Measurements from ENCODE around the gene MYOM3.
A peak's percentile ranks its signal among the peaks of the same experiment; 100 is the strongest.

MYOM3 gene

GRCh38 chr1:24111996-24112779, at the start of gene MYOM3:
TSS of gene MYOM3 (minus strand) at chr1:24112135. CDS start at chr1:24108636, 3,499 bp downstream.
- DNase-seq (peak; percentile 61), ATAC-seq (peak; percentile 96)

GRCh38 chr1:24161270-24161669, 49.3 kb upstream of the MYOM3 start:
- no peak for DNase-seq

GRCh38 chr1:24159366-24159765, 47.4 kb upstream of the MYOM3 start:
- ATAC-seq (no peak), DNase-seq (no peak)

More at GRCh38 chr1:24161270-24161669, 49.3 kb upstream of the MYOM3 start:
- no peak for ATAC-seq

- no peak for ATAC-seq
- DNase-seq, result no peak
Observed at GRCh38 chr1:24157918-24158481, 46.1 kb upstream of the MYOM3 start.

- no peak for DNase-seq
- no peak for ATAC-seq
Observed at GRCh38 chr1:24156542-24157260, 44.8 kb upstream of the MYOM3 start.

GRCh38 chr1:24155011-24155782, 43.3 kb upstream of the MYOM3 start:
- ATAC-seq (peak; percentile 33), DNase-seq (peak; percentile 13)

- DNase-seq (no peak), ATAC-seq (no peak)
Observed at GRCh38 chr1:24154215-24154614, 42.3 kb upstream of the MYOM3 start.

GRCh38 chr1:24152631-24153494, 40.9 kb upstream of the MYOM3 start:
- no peak for ATAC-seq
- no peak for DNase-seq

- no peak for ATAC-seq
- no peak for DNase-seq
Observed at GRCh38 chr1:24151175-24151533, 39.2 kb upstream of the MYOM3 start.

GRCh38 chr1:24150234-24151174, 38.6 kb upstream of the MYOM3 start:
- ATAC-seq (peak; percentile 87), DNase-seq (peak; percentile 94)

GRCh38 chr1:24149866-24150233, 37.9 kb upstream of the MYOM3 start:
- DNase-seq, result peak; percentile 57
- peak; percentile 80 for ATAC-seq

GRCh38 chr1:24147816-24148215, 35.9 kb upstream of the MYOM3 start:
- no peak for DNase-seq
- ATAC-seq, result no peak

- ATAC-seq (no peak), DNase-seq (no peak)
Observed at GRCh38 chr1:24147194-24147593, 35.3 kb upstream of the MYOM3 start.

GRCh38 chr1:24142546-24143534, 30.9 kb upstream of the MYOM3 start, which contains the start of gene IL22RA1:
TSS of gene IL22RA1 (minus strand) at chr1:24143140. CDS start at chr1:24143082, 58 bp downstream.
- ATAC-seq (no peak), DNase-seq (no peak)

- ATAC-seq (no peak), DNase-seq (no peak)
Observed at GRCh38 chr1:24141311-24141997, 29.5 kb upstream of the MYOM3 start.

GRCh38 chr1:24140741-24141181, 28.8 kb upstream of the MYOM3 start:
- ATAC-seq, result no peak
- DNase-seq, result no peak

GRCh38 chr1:24139841-24140425, 28.0 kb upstream of the MYOM3 start:
- ATAC-seq (no peak), DNase-seq (no peak)

- DNase-seq (no peak), ATAC-seq (no peak)
Observed at GRCh38 chr1:24139222-24139489, 27.2 kb upstream of the MYOM3 start.
